ENCODE measurements around the gene ZNF660.
"Not testable (repeated sequence)": the region's sequence is repeated elsewhere in the genome, so short reads cannot be mapped to it uniquely, and the experiment has no call there.

ZNF660 gene

GRCh38 chr3:44584646-44585501, at the start of gene ZNF660:
TSS of gene ZNF660 (plus strand) at chr3:44584964. CDS start at chr3:44594194, 9,230 bp downstream.
- no peak for DNase-seq

GRCh38 chr3:44535364-44535763, 49.4 kb upstream of the ZNF660 start:
- DNase-seq: no peak

- not testable (repeated sequence) for DNase-seq
Observed at GRCh38 chr3:44544811-44545210, 40.0 kb upstream of the ZNF660 start.

GRCh38 chr3:44554626-44555592, 29.9 kb upstream of the ZNF660 start, which contains the start of gene ZKSCAN7:
TSS of gene ZKSCAN7 (plus strand) at chr3:44555193. CDS start at chr3:44557048, 1,855 bp downstream.
- DNase-seq: no peak

- DNase-seq: no peak
Observed at GRCh38 chr3:44555723-44556122, 29.0 kb upstream of the ZNF660 start.

- no peak for DNase-seq
Observed at GRCh38 chr3:44557074-44557473, 27.7 kb upstream of the ZNF660 start.

GRCh38 chr3:44561076-44561475, 23.7 kb upstream of the ZNF660 start:
- no peak for DNase-seq

- DNase-seq: no peak
Observed at GRCh38 chr3:44562147-44562546, 22.6 kb upstream of the ZNF660 start.

- no peak for DNase-seq
Observed at GRCh38 chr3:44568561-44568960, 16.2 kb upstream of the ZNF660 start.

- no peak for DNase-seq
Observed at GRCh38 chr3:44571024-44571423, 13.7 kb upstream of the ZNF660 start.

- DNase-seq: no peak
Observed at GRCh38 chr3:44576613-44577012, 8.2 kb upstream of the ZNF660 start.

- not testable (repeated sequence) for DNase-seq
Observed at GRCh38 chr3:44577354-44577952, 7.3 kb upstream of the ZNF660 start.

GRCh38 chr3:44578316-44578715, 6.4 kb upstream of the ZNF660 start:
- DNase-seq: not testable (repeated sequence)

GRCh38 chr3:44578924-44579515, 5.7 kb upstream of the ZNF660 start:
- not testable (repeated sequence) for DNase-seq

- not testable (repeated sequence) for DNase-seq
Observed at GRCh38 chr3:44579749-44580148, 5.0 kb upstream of the ZNF660 start.

GRCh38 chr3:44580971-44581370, 3.8 kb upstream of the ZNF660 start:
- not testable (repeated sequence) for DNase-seq

- no peak for DNase-seq
Observed at GRCh38 chr3:44596621-44597020, 11.9 kb downstream of the ZNF660 start.

GRCh38 chr3:44601749-44602148, 17.0 kb downstream of the ZNF660 start:
- no peak for DNase-seq

- no peak for DNase-seq
Observed at GRCh38 chr3:44612678-44613077, 27.9 kb downstream of the ZNF660 start.

GRCh38 chr3:44624749-44625480, 40.2 kb downstream of the ZNF660 start, which contains the start of gene ZNF197:
TSS of gene ZNF197 (plus strand) at chr3:44625036. CDS start at chr3:44629155, 4,119 bp downstream.
- peak; percentile 9 for DNase-seq

GRCh38 chr3:44628716-44629115, 44.0 kb downstream of the ZNF660 start:
- DNase-seq: no peak

- DNase-seq: no peak
Observed at GRCh38 chr3:44632193-44632592, 47.4 kb downstream of the ZNF660 start.

Measured in NCI-H1417 treated with DMSO at 0.1 percent for 48 hours (cell line).